ENCODE results near the gene MYLK4.

GRCh38 chr6:2733736-2734480, 16.8 kb downstream of the MYLK4 start:
- TF ChIP-seq CTCF (IDR thresholded peaks at IDR 0.05; ENCODE audit: insufficient read depth, low read depth, low read length) (no peak), EZH2 (IDR thresholded peaks at IDR 0.05; ENCODE audit: insufficient read depth, low read length) (no peak)

All from astrocyte (in vitro differentiated cells and primary cell).